HEK293 (cell line): ENCODE data around the gene GPX4.

Experiments used
- CTCF ChIA-PET: fragments of 350-600 bp; formaldehyde crosslinking; extraction: SDS; loops from one replicate; lab custom pipeline; 2021; ENCODE audit warnings: antibody characterized with exemption; lab: Yijun Ruan, JAX
- POLR2A ChIA-PET: fragments of 300-600 bp; formaldehyde crosslinking; extraction: SDS; loops from one replicate; lab custom pipeline; 2020; ENCODE audit warnings: antibody characterized with exemption, inconsistent platforms; lab: Yijun Ruan, JAX
- H3K27ac ChIP-seq: fragments of 200-500 bp; sonication (Bioruptor generic); 2 replicates; pipeline ENCODE4 v1.5.1; 2014; ENCODE audit warnings: low read depth, low read length, control low read depth, inconsistent platforms; ENCODE audit errors: extremely low read depth
- H3K36me3 ChIP-seq, 2 experiments: fragments of 200-500 bp in 1 of 2; sonication (Bioruptor generic) in 1 of 2; 1 replicate in 1 of 2; 2 replicates in 1 of 2; pipeline ENCODE4 v1.5.1; 2014 to 2017; ENCODE audit warnings: inconsistent platforms in 2 of 2, low read length in 2 of 2; ENCODE audit not compliant: control insufficient read depth in 2 of 2, insufficient read depth in 1 of 2
- H3K4me1 ChIP-seq: fragments of 200-500 bp; sonication (Bioruptor generic); 2 replicates; pipeline ENCODE4 v1.5.1; 2014; ENCODE audit warnings: mild to moderate bottlenecking, low read length, inconsistent platforms; ENCODE audit not compliant: control insufficient read depth, insufficient read depth
- H3K4me3 ChIP-seq: 2 replicates; pipeline ENCODE4 v1.5.1; 2011; ENCODE audit warnings: low read depth, mild to moderate bottlenecking, control low read depth, low read length, moderate library complexity
- H3K9me3 ChIP-seq: fragments of 200-500 bp; sonication (Bioruptor generic); 2 replicates; pipeline ENCODE4 v1.5.1; 2014; ENCODE audit warnings: low read depth, low read length, inconsistent platforms; ENCODE audit not compliant: control insufficient read depth, insufficient read depth
- GLI2 ChIP-seq: fragments of 450-650 bp; formaldehyde crosslinking; IDR thresholded peaks from 2 replicates; pipeline ENCODE4; 2017; ENCODE audit warnings: missing biosample characterization, missing genetic modification characterization, low read depth, borderline replicate concordance
- REPIN1 ChIP-seq: fragments of 450-650 bp; formaldehyde crosslinking; IDR thresholded peaks from 2 replicates; pipeline ENCODE4 v1.5.1; 2017; ENCODE audit warnings: missing biosample characterization, missing genetic modification characterization, low read depth
- REST ChIP-seq: fragments of 450-650 bp; formaldehyde crosslinking; IDR thresholded peaks from 2 replicates; pipeline ENCODE4 v1.5.1; 2016; ENCODE audit warnings: missing biosample characterization, missing genetic modification characterization
- WT1 ChIP-seq: fragments of 450-650 bp; formaldehyde crosslinking; IDR thresholded peaks from 2 replicates; pipeline ENCODE4 v1.5.1; 2016; ENCODE audit warnings: missing biosample characterization, missing genetic modification characterization
- YY1 ChIP-seq: fragments of 450-650 bp; formaldehyde crosslinking; IDR thresholded peaks from 2 replicates; pipeline ENCODE4 v1.5.1; 2018; ENCODE audit warnings: missing biosample characterization, missing genetic modification characterization
- ZBTB20 ChIP-seq: fragments of 450-650 bp; formaldehyde crosslinking; IDR thresholded peaks from 2 replicates; pipeline ENCODE4 v1.5.1; 2016; ENCODE audit warnings: missing biosample characterization, missing genetic modification characterization
- ZIC2 ChIP-seq: fragments of 450-650 bp; formaldehyde crosslinking; IDR thresholded peaks from 2 replicates; pipeline ENCODE4 v1.5.1; 2016; ENCODE audit warnings: missing biosample characterization, missing genetic modification characterization
- ZNF114 ChIP-seq: fragments of 450-650 bp; formaldehyde crosslinking; IDR thresholded peaks from 2 replicates; pipeline ENCODE4 v1.5.0; 2017; ENCODE audit warnings: missing biosample characterization, missing genetic modification characterization
- ZNF132 ChIP-seq: fragments of 450-650 bp; formaldehyde crosslinking; IDR thresholded peaks from 2 replicates; pipeline ENCODE4 v1.5.1; 2017; ENCODE audit warnings: missing biosample characterization, missing genetic modification characterization, borderline replicate concordance
- ZNF223 ChIP-seq: fragments of 450-650 bp; formaldehyde crosslinking; IDR thresholded peaks from 2 replicates; pipeline ENCODE4 v1.5.1; 2016; ENCODE audit warnings: missing biosample characterization, missing genetic modification characterization
- ZNF404 ChIP-seq: fragments of 450-650 bp; formaldehyde crosslinking; IDR thresholded peaks from 2 replicates; pipeline ENCODE4 v1.5.1; 2017; ENCODE audit warnings: missing biosample characterization, missing genetic modification characterization
- ZNF514 ChIP-seq: fragments of 450-650 bp; formaldehyde crosslinking; IDR thresholded peaks from 2 replicates; pipeline ENCODE4 v1.5.1; 2016; ENCODE audit warnings: missing biosample characterization, missing genetic modification characterization
- ZNF548 ChIP-seq: fragments of 450-650 bp; formaldehyde crosslinking; IDR thresholded peaks from 2 replicates; pipeline ENCODE4 v1.5.1; 2016; ENCODE audit warnings: missing biosample characterization, missing genetic modification characterization
- ZNF561 ChIP-seq: fragments of 450-650 bp; IDR thresholded peaks from 2 replicates; pipeline ENCODE4 v1.5.1; 2018; ENCODE audit warnings: missing biosample characterization, missing genetic modification characterization, borderline replicate concordance
- ZNF677 ChIP-seq: fragments of 450-650 bp; IDR thresholded peaks from 2 replicates; pipeline ENCODE4 v1.5.0; 2018; ENCODE audit warnings: missing biosample characterization, mild to moderate bottlenecking, missing genetic modification characterization, moderate library complexity
- ZNF776 ChIP-seq: fragments of 450-650 bp; formaldehyde crosslinking; IDR thresholded peaks from 2 replicates; pipeline ENCODE4 v1.5.0; 2017; ENCODE audit warnings: missing biosample characterization, missing genetic modification characterization, borderline replicate concordance
- ZNF837 ChIP-seq: fragments of 450-650 bp; formaldehyde crosslinking; IDR thresholded peaks from 2 replicates; pipeline ENCODE4 v1.5.1; 2016; ENCODE audit warnings: missing biosample characterization, missing genetic modification characterization
- ZSCAN16 ChIP-seq: fragments of 450-650 bp; formaldehyde crosslinking; IDR thresholded peaks from 2 replicates; pipeline ENCODE4 v1.5.1; 2016; ENCODE audit warnings: missing biosample characterization, missing genetic modification characterization
- ZSCAN5A ChIP-seq: fragments of 450-650 bp; formaldehyde crosslinking; IDR thresholded peaks from 2 replicates; pipeline ENCODE4 v1.5.1; 2016; ENCODE audit warnings: missing biosample characterization, missing genetic modification characterization
- TF ChIP-seq, protein P1 (sequence below): fragments of 450-650 bp; formaldehyde crosslinking; optimal IDR thresholded peaks from 2 replicates; pipeline ENCODE3; 2016; ENCODE audit warnings: missing biosample characterization, mild to moderate bottlenecking, missing genetic modification characterization
- TF ChIP-seq, protein P2 (sequence below): fragments of 450-650 bp; formaldehyde crosslinking; IDR thresholded peaks from 2 replicates; pipeline ENCODE4 v1.5.1; 2016; ENCODE audit warnings: missing biosample characterization, missing genetic modification characterization
- TF ChIP-seq, protein P3 (sequence below): fragments of 450-650 bp; formaldehyde crosslinking; IDR thresholded peaks from 2 replicates; pipeline ENCODE4 v1.5.1; 2017; ENCODE audit warnings: missing biosample characterization, missing genetic modification characterization

Gene GPX4, protein sequence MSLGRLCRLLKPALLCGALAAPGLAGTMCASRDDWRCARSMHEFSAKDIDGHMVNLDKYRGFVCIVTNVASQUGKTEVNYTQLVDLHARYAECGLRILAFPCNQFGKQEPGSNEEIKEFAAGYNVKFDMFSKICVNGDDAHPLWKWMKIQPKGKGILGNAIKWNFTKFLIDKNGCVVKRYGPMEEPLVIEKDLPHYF

GRCh38 chr19:1103708-1104310 is at the start of gene GPX4:
Gene GPX4, plus strand, starts transcription at chr19:1103994. Its CDS starts 50 bp downstream, at chr19:1104044.
- ChIA-PET CTCF (interaction anchor here (0.7 to 3.2 kb wide), 3 partner anchors 10 to 141 kb away, joined by 3 to 13 read pairs (median 3); no protein-coding TSS in a partner anchor), POLR2A (interaction anchor here (0.6 to 2.3 kb wide), 14 partner anchors 9 to 165 kb away, joined by 3 to 11 read pairs (median 4); partner anchors contain the start of genes ABCA7, ARHGAP45 and CIRBP)
- Histone ChIP-seq H3K27ac (peak within 1 kb of the TSS; percentile 92), H3K9me3 (no peaks in the 10 kb centered on the region), H3K4me3 (peak within 1 kb of the TSS; percentile 65), H3K4me1 (no peaks in the 10 kb centered on the region; the same call in 1 of the 2 replicates), H3K36me3 (peaks cover 0 to 33% of the 10 kb centered on the region in 2 experiments; a peak in 1 of 3 replicates)
- TF ChIP-seq ZNF114 (tag by site-specific recombination) (no peak), ZSCAN5A (tag by site-specific recombination) (peak; percentile 81), REST (tag by site-specific recombination) (no peak), ZNF677 (tag by site-specific recombination) (no peak), ZNF776 (tag by site-specific recombination) (no peak), ZNF837 (tag by site-specific recombination) (no peak), ZNF404 (tag by site-specific recombination) (no peak), ZNF548 (no peak), ZNF561 (tag by site-specific recombination) (peak; percentile 74), REPIN1 (tag by site-specific recombination) (no peak), YY1 (tag by site-specific recombination) (peak; percentile 35; the same call in 1 of the 2 replicates), WT1 (tag by site-specific recombination) (no peak), ZNF223 (tag by site-specific recombination) (no peak), ZNF514 (tag by site-specific recombination) (no peak), ZNF132 (no peak), ZBTB20 (tag by site-specific recombination) (peak; percentile 54; the same call in 1 of the 2 replicates), ZSCAN16 (tag by site-specific recombination) (no peak; the same call in 1 of the 2 replicates), GLI2 (tag by site-specific recombination) (no peak), ZIC2 (0 out of 2 replicates have a peak, but pooled peaks have one; percentile 16)
- TF ChIP-seq, protein P1, sequence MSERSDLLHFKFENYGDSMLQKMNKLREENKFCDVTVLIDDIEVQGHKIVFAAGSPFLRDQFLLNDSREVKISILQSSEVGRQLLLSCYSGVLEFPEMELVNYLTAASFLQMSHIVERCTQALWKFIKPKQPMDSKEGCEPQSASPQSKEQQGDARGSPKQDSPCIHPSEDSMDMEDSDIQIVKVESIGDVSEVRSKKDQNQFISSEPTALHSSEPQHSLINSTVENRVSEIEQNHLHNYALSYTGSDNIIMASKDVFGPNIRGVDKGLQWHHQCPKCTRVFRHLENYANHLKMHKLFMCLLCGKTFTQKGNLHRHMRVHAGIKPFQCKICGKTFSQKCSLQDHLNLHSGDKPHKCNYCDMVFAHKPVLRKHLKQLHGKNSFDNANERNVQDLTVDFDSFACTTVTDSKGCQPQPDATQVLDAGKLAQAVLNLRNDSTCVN: peak; percentile 85
- TF ChIP-seq, protein P2, sequence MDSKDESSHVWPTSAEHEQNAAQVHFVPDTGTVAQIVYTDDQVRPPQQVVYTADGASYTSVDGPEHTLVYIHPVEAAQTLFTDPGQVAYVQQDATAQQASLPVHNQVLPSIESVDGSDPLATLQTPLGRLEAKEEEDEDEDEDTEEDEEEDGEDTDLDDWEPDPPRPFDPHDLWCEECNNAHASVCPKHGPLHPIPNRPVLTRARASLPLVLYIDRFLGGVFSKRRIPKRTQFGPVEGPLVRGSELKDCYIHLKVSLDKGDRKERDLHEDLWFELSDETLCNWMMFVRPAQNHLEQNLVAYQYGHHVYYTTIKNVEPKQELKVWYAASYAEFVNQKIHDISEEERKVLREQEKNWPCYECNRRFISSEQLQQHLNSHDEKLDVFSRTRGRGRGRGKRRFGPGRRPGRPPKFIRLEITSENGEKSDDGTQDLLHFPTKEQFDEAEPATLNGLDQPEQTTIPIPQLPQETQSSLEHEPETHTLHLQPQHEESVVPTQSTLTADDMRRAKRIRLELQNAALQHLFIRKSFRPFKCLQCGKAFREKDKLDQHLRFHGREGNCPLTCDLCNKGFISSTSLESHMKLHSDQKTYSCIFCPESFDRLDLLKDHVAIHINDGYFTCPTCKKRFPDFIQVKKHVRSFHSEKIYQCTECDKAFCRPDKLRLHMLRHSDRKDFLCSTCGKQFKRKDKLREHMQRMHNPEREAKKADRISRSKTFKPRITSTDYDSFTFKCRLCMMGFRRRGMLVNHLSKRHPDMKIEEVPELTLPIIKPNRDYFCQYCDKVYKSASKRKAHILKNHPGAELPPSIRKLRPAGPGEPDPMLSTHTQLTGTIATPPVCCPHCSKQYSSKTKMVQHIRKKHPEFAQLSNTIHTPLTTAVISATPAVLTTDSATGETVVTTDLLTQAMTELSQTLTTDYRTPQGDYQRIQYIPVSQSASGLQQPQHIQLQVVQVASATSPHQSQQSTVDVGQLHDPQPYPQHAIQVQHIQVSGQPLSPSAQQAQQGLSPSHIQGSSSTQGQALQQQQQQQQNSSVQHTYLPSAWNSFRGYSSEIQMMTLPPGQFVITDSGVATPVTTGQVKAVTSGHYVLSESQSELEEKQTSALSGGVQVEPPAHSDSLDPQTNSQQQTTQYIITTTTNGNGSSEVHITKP (tag by site-specific recombination): no peak
- TF ChIP-seq, protein P3, sequence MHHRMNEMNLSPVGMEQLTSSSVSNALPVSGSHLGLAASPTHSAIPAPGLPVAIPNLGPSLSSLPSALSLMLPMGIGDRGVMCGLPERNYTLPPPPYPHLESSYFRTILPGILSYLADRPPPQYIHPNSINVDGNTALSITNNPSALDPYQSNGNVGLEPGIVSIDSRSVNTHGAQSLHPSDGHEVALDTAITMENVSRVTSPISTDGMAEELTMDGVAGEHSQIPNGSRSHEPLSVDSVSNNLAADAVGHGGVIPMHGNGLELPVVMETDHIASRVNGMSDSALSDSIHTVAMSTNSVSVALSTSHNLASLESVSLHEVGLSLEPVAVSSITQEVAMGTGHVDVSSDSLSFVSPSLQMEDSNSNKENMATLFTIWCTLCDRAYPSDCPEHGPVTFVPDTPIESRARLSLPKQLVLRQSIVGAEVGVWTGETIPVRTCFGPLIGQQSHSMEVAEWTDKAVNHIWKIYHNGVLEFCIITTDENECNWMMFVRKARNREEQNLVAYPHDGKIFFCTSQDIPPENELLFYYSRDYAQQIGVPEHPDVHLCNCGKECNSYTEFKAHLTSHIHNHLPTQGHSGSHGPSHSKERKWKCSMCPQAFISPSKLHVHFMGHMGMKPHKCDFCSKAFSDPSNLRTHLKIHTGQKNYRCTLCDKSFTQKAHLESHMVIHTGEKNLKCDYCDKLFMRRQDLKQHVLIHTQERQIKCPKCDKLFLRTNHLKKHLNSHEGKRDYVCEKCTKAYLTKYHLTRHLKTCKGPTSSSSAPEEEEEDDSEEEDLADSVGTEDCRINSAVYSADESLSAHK (tag by site-specific recombination): no peak
